SK-N-SH (cell line): ENCODE measurements around the gene SLC35F5. TPM values are rescaled to one million over a fixed set of nuclear protein-coding genes. Genes with fewer than 3 reads are reported as not detected.

Source experiments
- CTCF ChIA-PET: fragments of 300-600, 350-600 bp; formaldehyde crosslinking; extraction: SDS; loops from one replicate; lab custom pipeline; 2021; lab: Yijun Ruan, JAX
- POLR2A ChIA-PET: fragments of 350-600 bp; sonication (Branson Sonifier 250); formaldehyde crosslinking; extraction: SDS; loops from one replicate; lab custom pipeline; 2020; ENCODE audit warnings: antibody characterized with exemption, inconsistent platforms; lab: Yijun Ruan, JAX
- DNase-seq: peaks from one replicate; pipeline ENCODE4 v3.0.0; 2012
- H2AFZ ChIP-seq: fragments of 200-600 bp; sonication (generic); 2 replicates; pipeline ENCODE4 v1.8.1; 2016; ENCODE audit warnings: antibody characterized with exemption, mild to moderate bottlenecking, low read depth
- H3F3A ChIP-seq: fragments of 200-600 bp; sonication (generic); replicated peaks from 2 replicates; pipeline ENCODE3; 2016; ENCODE audit warnings: antibody characterized with exemption, mild to moderate bottlenecking; ENCODE audit not compliant: insufficient read depth
- H3K27ac ChIP-seq, 2 experiments: fragments of 200-500 bp in 1 of 2; fragments of 200-600 bp in 1 of 2; sonication (Bioruptor generic) in 1 of 2; sonication (generic), shearing (Covaris generic) in 1 of 2; 2 replicates each; pipeline versions ENCODE4 v1.5.1 to v1.6.1; 2014 to 2016; ENCODE audit warnings: low read depth in 2 of 2, inconsistent platforms in 1 of 2, low read length in 1 of 2, mild to moderate bottlenecking in 1 of 2, mixed read lengths in 1 of 2
- H3K27me3 ChIP-seq: fragments of 200-600 bp; sonication (generic), shearing (Covaris generic); 2 replicates; pipeline ENCODE4 v1.6.1; 2016; ENCODE audit warnings: mixed run types; ENCODE audit not compliant: insufficient read depth
- H3K36me3 ChIP-seq, 2 experiments: fragments of 200-500 bp in 1 of 2; fragments of 200-600 bp in 1 of 2; sonication (Bioruptor generic) in 1 of 2; sonication (generic) in 1 of 2; replicated peaks in 1 of 2; 2 replicates each; pipeline versions ENCODE3 to v1.5.1; 2014 to 2016; ENCODE audit warnings: low read length in 1 of 2, mild to moderate bottlenecking in 1 of 2; ENCODE audit not compliant: insufficient read depth in 2 of 2, control insufficient read depth in 1 of 2
- H3K4me1 ChIP-seq, 2 experiments: fragments of 200-500 bp in 1 of 2; fragments of 200-600 bp in 1 of 2; sonication (Bioruptor generic) in 1 of 2; sonication (generic), shearing (Covaris generic) in 1 of 2; 2 replicates each; pipeline versions ENCODE4 v1.5.1 to v1.6.1; 2014 to 2016; ENCODE audit warnings: low read depth in 1 of 2, low read length in 1 of 2, mixed run types in 1 of 2; ENCODE audit not compliant: insufficient read depth in 2 of 2, control insufficient read depth in 1 of 2
- H3K4me2 ChIP-seq: fragments of 200-600 bp; sonication (generic), shearing (Covaris generic); 2 replicates; pipeline ENCODE4 v1.6.1; 2017; ENCODE audit warnings: mixed run types
- H3K4me3 ChIP-seq, 2 experiments: fragments of 200-500 bp in 1 of 2; fragments of 200-600 bp in 1 of 2; sonication (Bioruptor generic) in 1 of 2; sonication (generic), shearing (Covaris generic) in 1 of 2; 2 replicates each; pipeline versions ENCODE4 v1.5.1 to v1.8.1; 2014 to 2016; ENCODE audit warnings: low read depth in 2 of 2, inconsistent platforms in 1 of 2, low read length in 1 of 2, mild to moderate bottlenecking in 1 of 2, mixed read lengths in 1 of 2, moderate library complexity in 1 of 2
- H3K79me2 ChIP-seq: fragments of 200-600 bp; sonication (generic); 2 replicates; pipeline ENCODE4 v1.8.1; 2017; ENCODE audit warnings: mild to moderate bottlenecking; ENCODE audit not compliant: insufficient read depth
- H3K9ac ChIP-seq: fragments of 200-600 bp; sonication (generic); 2 replicates; pipeline ENCODE4 v1.6.1; 2017; ENCODE audit warnings: mixed run types
- H3K9me2 ChIP-seq: fragments of 200-600 bp; sonication (generic); 2 replicates; pipeline ENCODE4 v1.6.1; 2017; ENCODE audit warnings: mixed run types
- H3K9me3 ChIP-seq: fragments of 200-600 bp; sonication (generic); 2 replicates; pipeline ENCODE4 v1.6.1; 2017; ENCODE audit warnings: mixed run types, mild to moderate bottlenecking, moderate library complexity
- H4K20me1 ChIP-seq: fragments of 200-600 bp; sonication (generic); 2 replicates; pipeline ENCODE4 v1.6.1; 2017; ENCODE audit warnings: mild to moderate bottlenecking, mixed run types; ENCODE audit not compliant: insufficient read depth
- CHD2 ChIP-seq: fragments of 150-350 bp; IDR thresholded peaks from 2 replicates; pipeline ENCODE4 v1.6.1; 2018; ENCODE audit warnings: low read length; ENCODE audit not compliant: partially characterized antibody
- ELF1 ChIP-seq: IDR thresholded peaks from 2 replicates; pipeline ENCODE4 v1.4.0; 2012
- FOSL2 ChIP-seq: IDR thresholded peaks from 2 replicates; pipeline ENCODE4 v1.4.0; 2012; ENCODE audit warnings: low read depth, mild to moderate bottlenecking, moderate library complexity, borderline replicate concordance
- FOXJ3 ChIP-seq: sonication (generic); formaldehyde crosslinking; IDR thresholded peaks from 2 replicates; pipeline ENCODE4 v1.5.1; 2020; ENCODE audit warnings: mild to moderate bottlenecking, missing genetic modification reagents
- FOXM1 ChIP-seq: IDR thresholded peaks from 2 replicates; pipeline ENCODE4 v1.4.0; 2012; ENCODE audit warnings: low read depth, mild to moderate bottlenecking
- GABPA ChIP-seq: IDR thresholded peaks from 2 replicates; pipeline ENCODE4 v1.4.0; 2012; ENCODE audit warnings: low read depth, mild to moderate bottlenecking
- GATA2 ChIP-seq: sonication (generic); formaldehyde crosslinking; IDR thresholded peaks from 2 replicates; pipeline ENCODE4 v1.5.0; 2020; ENCODE audit warnings: mild to moderate bottlenecking, missing genetic modification reagents
- NFIC ChIP-seq: IDR thresholded peaks from 2 replicates; pipeline ENCODE4 v1.4.0; 2012; ENCODE audit warnings: borderline replicate concordance
- NRF1 ChIP-seq: IDR thresholded peaks from 2 replicates; pipeline ENCODE4 v1.6.1; 2012; ENCODE audit warnings: low read depth, mild to moderate bottlenecking, low read length
- RAD21 ChIP-seq: IDR thresholded peaks from 2 replicates; pipeline ENCODE4 v1.6.1; 2012; ENCODE audit warnings: mild to moderate bottlenecking, low read length
- RCOR1 ChIP-seq: fragments of 150-350 bp; IDR thresholded peaks from 2 replicates; pipeline ENCODE4 v1.6.1; 2017; ENCODE audit warnings: antibody characterized with exemption, low read length
- RFX5 ChIP-seq: IDR thresholded peaks from 2 replicates; pipeline ENCODE4 v1.6.1; 2012; ENCODE audit warnings: mild to moderate bottlenecking, improper control_type of control experiment, low read length
- SIN3A ChIP-seq: IDR thresholded peaks from 2 replicates; pipeline ENCODE4 v1.6.1; 2012; ENCODE audit warnings: low read depth, mild to moderate bottlenecking, low read length, moderate library complexity, borderline replicate concordance
- TEAD4 ChIP-seq: IDR thresholded peaks from 2 replicates; pipeline ENCODE4 v1.4.0; 2012; ENCODE audit warnings: mild to moderate bottlenecking, borderline replicate concordance; ENCODE audit not compliant: insufficient read depth
- WGBS: methylation state at CpG from one replicate; pipeline ENCODE4 v1.1.6; 2017; ENCODE audit warnings: low lambda C conversion rate; 5-methylcytosine and 5-hydroxymethylcytosine counted together
- polyA plus RNA-seq, 3 experiments: library from polyadenylated mRNA; depleted of rRNA; stranded (reverse); fragments of >200 nt; gene quantifications; 2 replicates each; pipeline ENCODE4 v1.2.3, GENCODE V29; 2012
- TF ChIP-seq, protein P1 (sequence below): IDR thresholded peaks from 2 replicates; pipeline ENCODE4 v1.4.0; 2012; ENCODE audit warnings: low read depth
- TF ChIP-seq, protein P2 (sequence below): IDR thresholded peaks from 2 replicates; pipeline ENCODE4 v1.4.0; 2012; ENCODE audit warnings: low read depth, borderline replicate concordance
- TF ChIP-seq, protein P3 (sequence below): IDR thresholded peaks from 2 replicates; pipeline ENCODE4 v1.4.0; 2012; ENCODE audit warnings: low read depth, borderline replicate concordance
- TF ChIP-seq, protein P4 (sequence below): IDR thresholded peaks from 2 replicates; pipeline ENCODE4; 2012
- TF ChIP-seq, protein P5 (sequence below): IDR thresholded peaks from 2 replicates; pipeline ENCODE4 v1.6.1; 2012; ENCODE audit warnings: mild to moderate bottlenecking, low read depth, low read length, moderate library complexity

The SLC35F5 gene
- polyA plus RNA-seq, 1 of the 3 experiments (the other 2 are of a cell fraction) = 16.8 TPM

DNA sequence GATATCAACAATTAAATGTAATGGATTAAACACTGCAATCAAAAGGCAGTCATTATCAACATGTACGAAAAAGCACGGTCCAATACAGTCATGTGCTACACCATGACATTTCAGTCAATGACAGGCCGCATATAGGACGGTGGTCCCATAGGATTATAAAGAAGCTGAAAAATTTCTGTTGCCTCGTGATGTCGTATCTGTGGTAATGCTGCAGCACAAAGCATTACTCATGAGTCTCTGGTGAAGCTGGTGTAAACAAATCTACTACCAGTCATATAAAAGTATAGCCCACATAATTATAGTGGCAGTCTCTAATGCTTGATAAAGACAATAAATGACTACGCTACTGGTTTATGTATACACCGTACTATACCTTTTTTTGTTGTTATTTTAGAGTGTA, 71.0 kb downstream of the SLC35F5 start:
- no peaks in the 10 kb centered on the region for H3K4me1 ChIP-seq
- ChIA-PET POLR2A (no interaction called here), CTCF (interaction anchor here (1.0 to 1.5 kb wide), 2 partner anchors 15 to 82 kb away, joined by 3 to 5 read pairs; no protein-coding TSS in a partner anchor)
- H3K79me2 ChIP-seq = no peaks in the 10 kb centered on the region
- no peak overlapping the region for H3K9ac ChIP-seq
- H3K27ac ChIP-seq = no peak overlapping the region
- WGBS = 73% methylated on average over 8 of the region's 8 CpGs
- H3F3A ChIP-seq = no peaks in the 10 kb centered on the region
- no peak for DNase-seq
- H3K27me3 ChIP-seq = no peaks in the 10 kb centered on the region; the same call in 1 of the 2 replicates
- TF ChIP-seq, protein P1, sequence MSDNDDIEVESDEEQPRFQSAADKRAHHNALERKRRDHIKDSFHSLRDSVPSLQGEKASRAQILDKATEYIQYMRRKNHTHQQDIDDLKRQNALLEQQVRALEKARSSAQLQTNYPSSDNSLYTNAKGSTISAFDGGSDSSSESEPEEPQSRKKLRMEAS = no peak
- TF ChIP-seq GATA2 (no peak), FOXJ3 (CRISPR knock-in tag) (no peak), ELF1 (no peak), RAD21 (no peak), FOXM1 (no peak), GABPA (no peak), NRF1 (no peak), FOSL2 (no peak), SIN3A (no peak), RCOR1 (no peak), NFIC (no peak), CHD2 (no peak), RFX5 (no peak), TEAD4 (no peak)
- TF ChIP-seq, protein P2, sequence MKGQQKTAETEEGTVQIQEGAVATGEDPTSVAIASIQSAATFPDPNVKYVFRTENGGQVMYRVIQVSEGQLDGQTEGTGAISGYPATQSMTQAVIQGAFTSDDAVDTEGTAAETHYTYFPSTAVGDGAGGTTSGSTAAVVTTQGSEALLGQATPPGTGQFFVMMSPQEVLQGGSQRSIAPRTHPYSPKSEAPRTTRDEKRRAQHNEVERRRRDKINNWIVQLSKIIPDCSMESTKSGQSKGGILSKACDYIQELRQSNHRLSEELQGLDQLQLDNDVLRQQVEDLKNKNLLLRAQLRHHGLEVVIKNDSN = no peak
- TF ChIP-seq, protein P3, sequence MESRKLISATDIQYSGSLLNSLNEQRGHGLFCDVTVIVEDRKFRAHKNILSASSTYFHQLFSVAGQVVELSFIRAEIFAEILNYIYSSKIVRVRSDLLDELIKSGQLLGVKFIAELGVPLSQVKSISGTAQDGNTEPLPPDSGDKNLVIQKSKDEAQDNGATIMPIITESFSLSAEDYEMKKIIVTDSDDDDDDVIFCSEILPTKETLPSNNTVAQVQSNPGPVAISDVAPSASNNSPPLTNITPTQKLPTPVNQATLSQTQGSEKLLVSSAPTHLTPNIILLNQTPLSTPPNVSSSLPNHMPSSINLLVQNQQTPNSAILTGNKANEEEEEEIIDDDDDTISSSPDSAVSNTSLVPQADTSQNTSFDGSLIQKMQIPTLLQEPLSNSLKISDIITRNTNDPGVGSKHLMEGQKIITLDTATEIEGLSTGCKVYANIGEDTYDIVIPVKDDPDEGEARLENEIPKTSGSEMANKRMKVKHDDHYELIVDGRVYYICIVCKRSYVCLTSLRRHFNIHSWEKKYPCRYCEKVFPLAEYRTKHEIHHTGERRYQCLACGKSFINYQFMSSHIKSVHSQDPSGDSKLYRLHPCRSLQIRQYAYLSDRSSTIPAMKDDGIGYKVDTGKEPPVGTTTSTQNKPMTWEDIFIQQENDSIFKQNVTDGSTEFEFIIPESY = no peak
- TF ChIP-seq, protein P4, sequence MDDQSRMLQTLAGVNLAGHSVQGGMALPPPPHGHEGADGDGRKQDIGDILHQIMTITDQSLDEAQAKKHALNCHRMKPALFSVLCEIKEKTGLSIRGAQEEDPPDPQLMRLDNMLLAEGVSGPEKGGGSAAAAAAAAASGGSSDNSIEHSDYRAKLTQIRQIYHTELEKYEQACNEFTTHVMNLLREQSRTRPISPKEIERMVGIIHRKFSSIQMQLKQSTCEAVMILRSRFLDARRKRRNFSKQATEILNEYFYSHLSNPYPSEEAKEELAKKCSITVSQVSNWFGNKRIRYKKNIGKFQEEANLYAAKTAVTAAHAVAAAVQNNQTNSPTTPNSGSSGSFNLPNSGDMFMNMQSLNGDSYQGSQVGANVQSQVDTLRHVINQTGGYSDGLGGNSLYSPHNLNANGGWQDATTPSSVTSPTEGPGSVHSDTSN = no peak
- TF ChIP-seq, protein P5, sequence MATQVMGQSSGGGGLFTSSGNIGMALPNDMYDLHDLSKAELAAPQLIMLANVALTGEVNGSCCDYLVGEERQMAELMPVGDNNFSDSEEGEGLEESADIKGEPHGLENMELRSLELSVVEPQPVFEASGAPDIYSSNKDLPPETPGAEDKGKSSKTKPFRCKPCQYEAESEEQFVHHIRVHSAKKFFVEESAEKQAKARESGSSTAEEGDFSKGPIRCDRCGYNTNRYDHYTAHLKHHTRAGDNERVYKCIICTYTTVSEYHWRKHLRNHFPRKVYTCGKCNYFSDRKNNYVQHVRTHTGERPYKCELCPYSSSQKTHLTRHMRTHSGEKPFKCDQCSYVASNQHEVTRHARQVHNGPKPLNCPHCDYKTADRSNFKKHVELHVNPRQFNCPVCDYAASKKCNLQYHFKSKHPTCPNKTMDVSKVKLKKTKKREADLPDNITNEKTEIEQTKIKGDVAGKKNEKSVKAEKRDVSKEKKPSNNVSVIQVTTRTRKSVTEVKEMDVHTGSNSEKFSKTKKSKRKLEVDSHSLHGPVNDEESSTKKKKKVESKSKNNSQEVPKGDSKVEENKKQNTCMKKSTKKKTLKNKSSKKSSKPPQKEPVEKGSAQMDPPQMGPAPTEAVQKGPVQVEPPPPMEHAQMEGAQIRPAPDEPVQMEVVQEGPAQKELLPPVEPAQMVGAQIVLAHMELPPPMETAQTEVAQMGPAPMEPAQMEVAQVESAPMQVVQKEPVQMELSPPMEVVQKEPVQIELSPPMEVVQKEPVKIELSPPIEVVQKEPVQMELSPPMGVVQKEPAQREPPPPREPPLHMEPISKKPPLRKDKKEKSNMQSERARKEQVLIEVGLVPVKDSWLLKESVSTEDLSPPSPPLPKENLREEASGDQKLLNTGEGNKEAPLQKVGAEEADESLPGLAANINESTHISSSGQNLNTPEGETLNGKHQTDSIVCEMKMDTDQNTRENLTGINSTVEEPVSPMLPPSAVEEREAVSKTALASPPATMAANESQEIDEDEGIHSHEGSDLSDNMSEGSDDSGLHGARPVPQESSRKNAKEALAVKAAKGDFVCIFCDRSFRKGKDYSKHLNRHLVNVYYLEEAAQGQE = no peak
- H3K9me3 ChIP-seq = no peaks in the 10 kb centered on the region
- H4K20me1 ChIP-seq = no peaks in the 10 kb centered on the region
- H3K4me2 ChIP-seq = no peak overlapping the region
- H2AFZ ChIP-seq = no peak overlapping the region
- H3K9me2 ChIP-seq = no peaks in the 10 kb centered on the region
- H3K4me3 ChIP-seq = no peak overlapping the region
- no peaks in the 10 kb centered on the region for H3K36me3 ChIP-seq
